ENCODE data around the gene TRIP13.

GRCh38 chr5:882253-883183 is 10.2 kb upstream of the TRIP13 start:
- TF ChIP-seq CTCF (conservative IDR thresholded peaks at IDR 0.05; ENCODE audit: low read depth, low read length) (no peak), EZH2 (IDR thresholded peaks at IDR 0.05; ENCODE audit: low read length, unreplicated experiment) (no peak), EZH2phosphoT487 (IDR thresholded peaks at IDR 0.05; ENCODE audit: borderline replicate concordance, low read length) (no peak)

Measured in PC-3 (cell line).